ENCODE measurements around the gene MRPL53.

Gene MRPL53

GRCh38 chr2:74458938-74459363 is 13.5 kb downstream of the MRPL53 start:
- Histone ChIP-seq H3K27ac (ENCODE audit: low read length) (no peak overlapping the region), H4K20me1 (ENCODE audit: insufficient read depth, low read length) (no peaks in the 10 kb centered on the region), H3K4me3 (ENCODE audit: low read length) (peak overlapping the region; percentile 84), H3K36me3 (replicated peaks; ENCODE audit: low read depth, low read length) (peaks cover 24% of the 10 kb centered on the region), H3K9ac (ENCODE audit: low read length) (peak overlapping the region; percentile 73), H3K9me3 (ENCODE audit: insufficient read depth, low read length) (no peaks in the 10 kb centered on the region), H3K4me1 (ENCODE audit: low read length) (peaks cover 25% of the 10 kb centered on the region), H2AFZ (ENCODE audit: low read depth, low read length) (no peak overlapping the region), H3K27me3 (ENCODE audit: low read depth, low read length) (no peaks in the 10 kb centered on the region), H3K79me2 (ENCODE audit: low read length) (peaks cover 25% of the 10 kb centered on the region), H3K4me2 (ENCODE audit: low read length) (peak overlapping the region; percentile 93)
- no peak for TF ChIP-seq EZH2phosphoT487 (IDR thresholded peaks at IDR 0.05; ENCODE audit: low read depth)
- no peak for TF ChIP-seq CTCF (IDR thresholded peaks at IDR 0.05; ENCODE audit: low read depth, low read length)

- peak within 1 kb of the TSS; percentile 74 for H2AFZ ChIP-seq (ENCODE audit: low read depth, low read length)
- no peaks in the 10 kb centered on the region for H3K27me3 ChIP-seq (ENCODE audit: low read depth, low read length)
- H3K9me3 ChIP-seq (ENCODE audit: insufficient read depth, low read length), result no peaks in the 10 kb centered on the region
- H3K36me3 ChIP-seq (replicated peaks; ENCODE audit: low read depth, low read length), result peaks cover 24% of the 10 kb centered on the region
- peaks cover 23% of the 10 kb centered on the region for H3K79me2 ChIP-seq (ENCODE audit: low read length)
- H3K4me1 ChIP-seq (ENCODE audit: low read length), result peaks cover 23% of the 10 kb centered on the region
- peak within 1 kb of the TSS; percentile 91 for H3K27ac ChIP-seq (ENCODE audit: low read length)
- H3K4me3 ChIP-seq (ENCODE audit: low read length), result peak within 1 kb of the TSS; percentile 84
- TF ChIP-seq EZH2phosphoT487 (IDR thresholded peaks at IDR 0.05; ENCODE audit: low read depth) (no peak), CTCF (IDR thresholded peaks at IDR 0.05; ENCODE audit: low read depth, low read length) (no peak)
- no peaks in the 10 kb centered on the region for H4K20me1 ChIP-seq (ENCODE audit: insufficient read depth, low read length)
- peak within 1 kb of the TSS; percentile 93 for H3K4me2 ChIP-seq (ENCODE audit: low read length)
- H3K9ac ChIP-seq (ENCODE audit: low read length), result peak within 1 kb of the TSS; percentile 93
Measured at GRCh38 chr2:74458132-74458937, 14.1 kb downstream of the MRPL53 start, which contains the start of gene WBP1. WBP1 (plus strand) TSS chr2:74458438; CDS start chr2:74458603, 165 bp downstream.

GRCh38 chr2:74457549-74458131 is 14.8 kb downstream of the MRPL53 start:
- H3K27ac ChIP-seq (ENCODE audit: low read length), result peak overlapping the region; percentile 91
- H2AFZ ChIP-seq (ENCODE audit: low read depth, low read length), result peak overlapping the region; percentile 74
- H3K4me2 ChIP-seq (ENCODE audit: low read length), result peak overlapping the region; percentile 93
- TF ChIP-seq CTCF (IDR thresholded peaks at IDR 0.05; ENCODE audit: low read depth, low read length) (no peak), EZH2phosphoT487 (IDR thresholded peaks at IDR 0.05; ENCODE audit: low read depth) (no peak)
- no peaks in the 10 kb centered on the region for H4K20me1 ChIP-seq (ENCODE audit: insufficient read depth, low read length)
- peaks cover 18% of the 10 kb centered on the region for H3K36me3 ChIP-seq (replicated peaks; ENCODE audit: low read depth, low read length)
- H3K9ac ChIP-seq (ENCODE audit: low read length), result peak overlapping the region; percentile 93
- H3K27me3 ChIP-seq (ENCODE audit: low read depth, low read length), result no peaks in the 10 kb centered on the region
- peaks cover 20% of the 10 kb centered on the region for H3K79me2 ChIP-seq (ENCODE audit: low read length)
- no peaks in the 10 kb centered on the region for H3K9me3 ChIP-seq (ENCODE audit: insufficient read depth, low read length)
- H3K4me1 ChIP-seq (ENCODE audit: low read length), result peaks cover 23% of the 10 kb centered on the region
- H3K4me3 ChIP-seq (ENCODE audit: low read length), result peak overlapping the region; percentile 84

- Histone ChIP-seq H2AFZ (ENCODE audit: low read depth, low read length) (peak overlapping the region; percentile 42; the same call in 1 of the 2 replicates), H3K4me1 (ENCODE audit: low read length) (peaks cover 23% of the 10 kb centered on the region)
Measured at GRCh38 chr2:74457129-74457548, 15.3 kb downstream of the MRPL53 start.

More at GRCh38 chr2:74457129-74457548, 15.3 kb downstream of the MRPL53 start:
- H3K4me3 ChIP-seq (ENCODE audit: low read length), result peak overlapping the region; percentile 84
- peak overlapping the region; percentile 91 for H3K27ac ChIP-seq (ENCODE audit: low read length)
- no peak for TF ChIP-seq EZH2phosphoT487 (IDR thresholded peaks at IDR 0.05; ENCODE audit: low read depth)
- TF ChIP-seq CTCF (IDR thresholded peaks at IDR 0.05; ENCODE audit: low read depth, low read length), result no peak
- H3K27me3 ChIP-seq (ENCODE audit: low read depth, low read length), result no peaks in the 10 kb centered on the region
- H3K9me3 ChIP-seq (ENCODE audit: insufficient read depth, low read length), result no peaks in the 10 kb centered on the region
- H3K36me3 ChIP-seq (replicated peaks; ENCODE audit: low read depth, low read length), result peaks cover 13% of the 10 kb centered on the region
- peak overlapping the region; percentile 93 for H3K9ac ChIP-seq (ENCODE audit: low read length)
- H3K79me2 ChIP-seq (ENCODE audit: low read length), result peaks cover 20% of the 10 kb centered on the region
- H3K4me2 ChIP-seq (ENCODE audit: low read length), result peak overlapping the region; percentile 93
- no peaks in the 10 kb centered on the region for H4K20me1 ChIP-seq (ENCODE audit: insufficient read depth, low read length)
